Endothelial cell of umbilical vein (primary cell): ENCODE results near the gene AIF1. TPM values are rescaled to one million over a fixed set of nuclear protein-coding genes. Genes with fewer than 3 reads are reported as not detected.

ENCODE experiments used
- BruUV-seq: library from RNA; stranded (reverse); fragments of 400-500 nt; replicated peaks from 2 replicates; lab custom pipeline; 2021; lab: Mats Ljungman, UMichigan
- CTCF ChIA-PET: fragments of 300-600, 350-600 bp; sonication (Branson Sonifier 250); formaldehyde crosslinking; loops from one replicate; lab custom pipeline; 2021; ENCODE audit warnings: antibody characterized with exemption, inconsistent platforms; lab: Charles Lee
- POLR2A ChIA-PET: fragments of 300-600, 350-600 bp; sonication (Branson Sonifier 250); formaldehyde crosslinking; loops from one replicate; lab custom pipeline; 2021; ENCODE audit warnings: antibody characterized with exemption, inconsistent platforms; lab: Charles Lee
- DNase-seq: peaks from one replicate; pipeline ENCODE4 v3.0.0-alpha.2; 2011; ENCODE audit warnings: low read depth, low spot score
- FAIRE-seq: peaks from 2 replicates; lab custom pipeline; 2011; peaks lifted over from hg19 to GRCh38; lab: Jason Lieb, UNC
- H2AFZ ChIP-seq: 2 replicates; pipeline ENCODE4 v1.6.0; 2012; ENCODE audit warnings: low read depth, low read length, control low read depth, inconsistent platforms
- H3K27ac ChIP-seq: 2 replicates; pipeline ENCODE4 v1.5.1; 2011; ENCODE audit warnings: low read depth, mild to moderate bottlenecking, control low read depth, low read length, moderate library complexity; ENCODE audit not compliant: insufficient read depth
- H3K27me3 ChIP-seq, 2 experiments: 2 replicates each; pipeline versions ENCODE4 v1.6.0 to v1.6.1; 2011; ENCODE audit warnings: low read length in 2 of 2, mixed read lengths in 1 of 2; ENCODE audit not compliant: control insufficient read depth in 2 of 2, insufficient read depth in 2 of 2
- H3K36me3 ChIP-seq, 2 experiments: 2 replicates in 1 of 2; 3 replicates in 1 of 2; pipeline ENCODE4 v1.5.1; 2011; ENCODE audit warnings: low read length in 2 of 2, mild to moderate bottlenecking in 1 of 2, moderate library complexity in 1 of 2; ENCODE audit not compliant: control insufficient read depth in 2 of 2, insufficient read depth in 2 of 2; ENCODE audit errors: extremely low read depth in 1 of 2
- H3K4me1 ChIP-seq: 3 replicates; pipeline ENCODE4 v1.5.1; 2011; ENCODE audit warnings: mild to moderate bottlenecking, low read length; ENCODE audit not compliant: control insufficient read depth, insufficient read depth; ENCODE audit errors: extremely low read depth
- H3K4me2 ChIP-seq: 2 replicates; pipeline ENCODE4 v1.6.1; 2011; ENCODE audit warnings: low read length, control low read depth, mixed read lengths; ENCODE audit not compliant: insufficient read depth
- H3K4me3 ChIP-seq, 3 experiments: fragments of 200-600 bp in 1 of 3; sonication (generic), shearing (Covaris generic) in 1 of 3; replicated peaks in 1 of 3; 2 replicates each; pipeline ENCODE4 v1.5.1; 2011 to 2016; ENCODE audit warnings: control low read depth in 3 of 3, low read length in 3 of 3, mild to moderate bottlenecking in 2 of 3, inconsistent platforms in 1 of 3, low read depth in 1 of 3, moderate library complexity in 1 of 3; ENCODE audit not compliant: insufficient read depth in 1 of 3
- H3K79me2 ChIP-seq: 2 replicates; pipeline ENCODE4 v1.6.0; 2012; ENCODE audit warnings: low read length, inconsistent platforms; ENCODE audit not compliant: control insufficient read depth, insufficient read depth
- H3K9ac ChIP-seq: replicated peaks from 2 replicates; pipeline ENCODE3; 2011; ENCODE audit warnings: low read length, control low read depth; ENCODE audit not compliant: insufficient read depth; ENCODE audit errors: extremely low read depth
- H3K9me1 ChIP-seq: replicated peaks from 3 replicates; pipeline ENCODE4 v1.6.0; 2011; ENCODE audit warnings: mild to moderate bottlenecking, low read length; ENCODE audit not compliant: control insufficient read depth, insufficient read depth; ENCODE audit errors: extremely low read depth
- H3K9me3 ChIP-seq: replicated peaks from 2 replicates; pipeline ENCODE4 v1.5.1; 2012; ENCODE audit warnings: low read length, inconsistent platforms; ENCODE audit not compliant: control insufficient read depth, insufficient read depth
- H4K20me1 ChIP-seq: replicated peaks from 2 replicates; pipeline ENCODE3; 2011; ENCODE audit warnings: mild to moderate bottlenecking, low read length; ENCODE audit not compliant: control insufficient read depth, insufficient read depth; ENCODE audit errors: extremely low read depth
- MAX ChIP-seq: IDR thresholded peaks from 2 replicates; pipeline ENCODE4 v1.6.1; 2011; ENCODE audit not compliant: insufficient read depth, insufficient read length
- MYC ChIP-seq: IDR thresholded peaks from one replicate; pipeline ENCODE4 v1.6.1; 2011; ENCODE audit warnings: mild to moderate bottlenecking, low read depth, low read length
- POLR2A ChIP-seq: IDR thresholded peaks from 2 replicates; pipeline ENCODE4 v1.6.1; 2012; ENCODE audit warnings: low read depth, mild to moderate bottlenecking, control low read depth, low read length
- POLR2AphosphoS5 ChIP-seq: IDR thresholded peaks from 2 replicates; pipeline ENCODE4 v1.6.1; 2012; ENCODE audit warnings: low read depth, mild to moderate bottlenecking, control low read depth, low read length, moderate library complexity; ENCODE audit not compliant: insufficient read depth
- dilution Hi-C: fragments of 300-500 bp; cut with MboI; formaldehyde crosslinking; loops from one replicate; pipeline ENCODE4 v1.15.0; 2019; ENCODE audit warnings: low sequenced_read_pairs; ENCODE audit not compliant: extremely low pct_ligation_motif_present
- intact Hi-C: fragments of 100-400 bp; cut with micrococcal nuclease; formaldehyde crosslinking; loops from one replicate; pipeline ENCODE4 v1.10.0; 2022
- polyA plus RNA-seq, 4 experiments: library from polyadenylated mRNA; depleted of rRNA in 3 of 4; stranded (reverse) in 3 of 4; unstranded in 1 of 4; fragments of >200 nt; gene quantifications; 2 replicates each; pipeline versions ENCODE4 v1.2.1 to v1.2.3, GENCODE V29; 2011 to 2012; ENCODE audit warnings: missing spikeins in 1 of 4
- total RNA-seq: library from RNA; stranded (reverse); gene quantifications from 2 replicates; pipeline ENCODE4 v1.2.3, GENCODE V29; 2021

Gene AIF1
- total and polyA plus RNA-seq, 2 donors (not counting 3 experiments of a cell fraction or from before 2014, with no cell fraction given) = not detected

GRCh38 chr6:31573239-31574105 is 41.6 kb upstream of the AIF1 start:
- intact Hi-C loops (no loop called here), dilution Hi-C loops (no loop called here)
- no peaks in the 10 kb centered on the region for H3K79me2 ChIP-seq
- no peaks in the 10 kb centered on the region for H3K36me3 ChIP-seq
- DNase-seq (no peak), FAIRE-seq (no peak)
- H3K4me1 ChIP-seq = no peaks in the 10 kb centered on the region
- H3K4me2 ChIP-seq = no peak overlapping the region
- no peak overlapping the region for H3K27ac ChIP-seq
- no TSS peak for BruUV-seq
- H3K9ac ChIP-seq = no peak overlapping the region
- no peak overlapping the region for H2AFZ ChIP-seq
- no peaks in the 10 kb centered on the region for H3K9me1 ChIP-seq
- POLR2A ChIA-PET = no interaction called here
- H4K20me1 ChIP-seq = no peaks in the 10 kb centered on the region
- H3K4me3 ChIP-seq = no peak overlapping the region
- TF ChIP-seq MYC (no peak), POLR2A (no peak), POLR2AphosphoS5 (no peak), MAX (no peak)
- H3K9me3 ChIP-seq = no peaks in the 10 kb centered on the region
- no peaks in the 10 kb centered on the region for H3K27me3 ChIP-seq
- CTCF ChIA-PET = interaction anchor here (4.2 to 32.6 kb wide), 3 partner anchors 12 to 22 kb away, joined by 16 to 1517 read pairs (median 286); partner anchors contain the start of genes ATP6V1G2, DDX39B, LST1 and NCR3
